K562 (cell line): Measurements from ENCODE around the gene ZNF613. TPM values are rescaled to one million over a fixed set of nuclear protein-coding genes. Genes with fewer than 3 reads are reported as not detected.

ENCODE experiments used
- ATAC-seq: fragments of 200-7000 bp; cut with Tn5 transposase; 3 replicates; pipeline ENCODE4 v1.9.1; 2020; ENCODE audit warnings: moderate library complexity
- BruUV-seq: library from RNA; stranded (reverse); fragments of 400-500 nt; replicated peaks from 2 replicates; lab custom pipeline; 2021; lab: Mats Ljungman, UMichigan
- CTCF ChIA-PET: fragments of 300-600 bp; formaldehyde crosslinking; extraction: SDS; loops from one replicate; lab custom pipeline; 2021; ENCODE audit warnings: low intra/inter-chr PET ratio; lab: Yijun Ruan, JAX
- POLR2A ChIA-PET: fragments of 300-600, 350-650 bp; sonication (Branson Sonifier 250); formaldehyde crosslinking; extraction: SDS; loops from one replicate; lab custom pipeline; 2021; ENCODE audit warnings: antibody characterized with exemption, inconsistent platforms; lab: Yijun Ruan, JAX
- DNase-seq, 4 experiments: peaks; one replicate each; pipeline versions ENCODE4 v3.0.0 to v3.0.0-alpha.2; 2011 to 2018; ENCODE audit warnings: low spot score in 3 of 4, mixed read lengths in 3 of 4; ENCODE audit errors: extremely low read depth in 1 of 4
- FAIRE-seq: peaks from 2 replicates; lab custom pipeline; 2011; peaks lifted over from hg19 to GRCh38; lab: Jason Lieb, UNC
- H2AFZ ChIP-seq: 2 replicates; pipeline ENCODE4 v1.6.0; 2011; ENCODE audit warnings: low read depth, low read length, control low read depth, inconsistent platforms
- H3K27ac ChIP-seq: fragments of 200-600 bp; 3 replicates; pipeline ENCODE4 v1.8.0; 2011; ENCODE audit warnings: low read depth, mild to moderate bottlenecking, control low read depth, inconsistent platforms, low read length, moderate library complexity, mixed read lengths; ENCODE audit errors: extremely low read depth
- H3K27me3 ChIP-seq, 2 experiments: fragments of 300-600 bp in 1 of 2; 2 replicates in 1 of 2; 3 replicates in 1 of 2; pipeline versions ENCODE4 v1.6.0 to v1.8.0; 2011; ENCODE audit warnings: inconsistent platforms in 2 of 2, low read length in 2 of 2, mild to moderate bottlenecking in 1 of 2, mixed read lengths in 1 of 2, moderate library complexity in 1 of 2; ENCODE audit not compliant: control insufficient read depth in 2 of 2, insufficient read depth in 2 of 2
- H3K36me3 ChIP-seq: fragments of 300-600 bp; 3 replicates; pipeline ENCODE4 v1.8.0; 2011; ENCODE audit warnings: mild to moderate bottlenecking, low read length, inconsistent platforms; ENCODE audit not compliant: control insufficient read depth, insufficient read depth
- H3K4me1 ChIP-seq, 2 experiments: fragments of 200-600 bp in 1 of 2; replicated peaks in 1 of 2; 2 replicates in 1 of 2; 3 replicates in 1 of 2; pipeline versions ENCODE4 v1.5.1 to v1.8.0; 2011; ENCODE audit warnings: inconsistent platforms in 2 of 2, low read length in 2 of 2, mild to moderate bottlenecking in 1 of 2, mixed read lengths in 1 of 2, moderate library complexity in 1 of 2; ENCODE audit not compliant: control insufficient read depth in 2 of 2, insufficient read depth in 2 of 2
- H3K4me2 ChIP-seq: 2 replicates; pipeline ENCODE4 v1.6.1; 2011; ENCODE audit warnings: low read length, control low read depth, inconsistent platforms, mixed read lengths; ENCODE audit not compliant: insufficient read depth
- H3K4me3 ChIP-seq: fragments of 200-600 bp; sonication (generic), shearing (Covaris generic); 2 replicates; pipeline ENCODE4 v1.5.1; 2016; ENCODE audit warnings: control low read depth, inconsistent platforms
- H3K79me2 ChIP-seq: fragments of 200-600 bp; 3 replicates; pipeline ENCODE4 v1.8.0; 2011; ENCODE audit warnings: low read length, inconsistent platforms; ENCODE audit not compliant: control insufficient read depth, insufficient read depth
- H3K9ac ChIP-seq, 2 experiments: 2 replicates each; pipeline versions ENCODE4 v1.6.0 to v1.6.1; 2011; ENCODE audit warnings: low read depth in 2 of 2, low read length in 2 of 2, control low read depth in 1 of 2, inconsistent platforms in 1 of 2, mild to moderate bottlenecking in 1 of 2, mixed read lengths in 1 of 2; ENCODE audit not compliant: insufficient read depth in 1 of 2
- H3K9me1 ChIP-seq: one replicate; pipeline ENCODE4 v1.6.0; 2011; ENCODE audit warnings: inconsistent platforms, mild to moderate bottlenecking, low read length, moderate library complexity; ENCODE audit not compliant: control insufficient read depth, insufficient read depth
- H3K9me3 ChIP-seq: replicated peaks from 2 replicates; pipeline ENCODE4 v1.5.1; 2011; ENCODE audit warnings: low read depth, low read length, inconsistent platforms; ENCODE audit not compliant: control insufficient read depth, insufficient read depth
- H4K20me1 ChIP-seq: replicated peaks from 2 replicates; pipeline ENCODE4 v1.6.1; 2011; ENCODE audit warnings: low read length, inconsistent platforms, mixed read lengths; ENCODE audit not compliant: control insufficient read depth, insufficient read depth
- BHLHE40 ChIP-seq: IDR thresholded peaks from 2 replicates; pipeline ENCODE4 v1.6.1; 2011; ENCODE audit warnings: low read length, improper control_type of control experiment
- CC2D1A ChIP-seq: fragments of 450-650 bp; IDR thresholded peaks from 2 replicates; pipeline ENCODE4 v1.6.1; 2017; ENCODE audit warnings: mild to moderate bottlenecking
- EGR1 ChIP-seq: fragments of 450-650 bp; conservative IDR thresholded peaks from 2 replicates; pipeline ENCODE4 v1.6.1; 2017; ENCODE audit warnings: mild to moderate bottlenecking
- KAT7 ChIP-seq: sonication (generic); formaldehyde crosslinking; IDR thresholded peaks from 2 replicates; pipeline ENCODE4 v1.8.0; 2022; ENCODE audit warnings: missing genetic modification reagents, mild to moderate bottlenecking, borderline replicate concordance
- NFRKB ChIP-seq: fragments of 450-650 bp; IDR thresholded peaks from 2 replicates; pipeline ENCODE4 v1.6.1; 2016; ENCODE audit warnings: low read depth
- ZNF311 ChIP-seq: fragments of 250-450 bp; sonication (Bioruptor Pico); IDR thresholded peaks from 2 replicates; pipeline ENCODE4 v1.4.0; 2020; ENCODE audit warnings: mild to moderate bottlenecking, moderate library complexity
- ZNF384 ChIP-seq: IDR thresholded peaks from 2 replicates; pipeline ENCODE4 v1.6.1; 2012; ENCODE audit warnings: low read depth, low read length, improper control_type of control experiment
- WGBS: fragments of 100-300 bp; shearing (Covaris generic); methylation state at CpG from one replicate; pipeline ENCODE4 v1.1.6; 2016; ENCODE audit warnings: low coverage, mixed read lengths; ENCODE audit not compliant: insufficient coverage; ENCODE audit errors: missing lambda C conversion rate; 5-methylcytosine and 5-hydroxymethylcytosine counted together
- in situ Hi-C: fragments of 300-500 bp; cut with MboI; formaldehyde crosslinking; loops from 4 replicates; pipeline ENCODE4 v1.15.0; 2018; ENCODE audit warnings: inconsistent platforms, mixed read lengths
- intact Hi-C: fragments of 100-400 bp; cut with micrococcal nuclease; formaldehyde crosslinking; loops from 2 replicates; pipeline ENCODE4 v1.14.2; 2022
- polyA plus RNA-seq, 8 experiments: library from polyadenylated mRNA; depleted of rRNA in 4 of 8; stranded (reverse) in 5 of 8; unstranded in 3 of 8; fragments of >200 nt; fragmentation: Nextera tagmentation in 2 of 8; fragmentation: Illumina TruSeq in 1 of 8; extraction: Ambion mirVana in 2 of 8; extraction: Trizol in 1 of 8; gene quantifications; 2 replicates each; pipeline versions ENCODE4 v1.2.1 to v1.2.3, GENCODE V29; 2011 to 2014; ENCODE audit warnings: inconsistent platforms in 1 of 8, missing spikeins in 1 of 8
- total RNA-seq, 7 experiments: library from RNA; depleted of rRNA in 6 of 7; stranded (reverse); fragments of >200 nt in 6 of 7; fragmentation: Illumina TruSeq in 2 of 7; extraction: Trizol in 2 of 7; gene quantifications; 2 replicates each; pipeline versions ENCODE4 v1.2.1 to v1.2.3, GENCODE V29; 2011 to 2021; ENCODE audit warnings: low replicate concordance in 1 of 7
- TF ChIP-seq, protein P1 (sequence below), 2 experiments: fragments of 450-650 bp; formaldehyde crosslinking in 1 of 2; IDR thresholded peaks; 2 replicates each; pipeline versions ENCODE4 v1.4.0 to v1.6.1; 2014 to 2020; ENCODE audit warnings: mild to moderate bottlenecking in 2 of 2, borderline replicate concordance in 1 of 2, low read depth in 1 of 2
- TF ChIP-seq, protein P2 (sequence below): sonication (generic); formaldehyde crosslinking; IDR thresholded peaks from 2 replicates; pipeline ENCODE4 v1.8.0; 2022; ENCODE audit warnings: mild to moderate bottlenecking, low read depth, missing genetic modification reagents
- TF ChIP-seq, protein P3 (sequence below): sonication (generic); formaldehyde crosslinking; IDR thresholded peaks from 2 replicates; pipeline ENCODE4 v1.8.0; 2022; ENCODE audit warnings: mild to moderate bottlenecking, missing genetic modification reagents

Gene ZNF613
- total and polyA plus RNA-seq, 9 of the 15 experiments (the other 6 are each of a cell fraction or from before 2014, with no cell fraction given): 2.1 to 4.5 (median 2.7) TPM

DNA sequence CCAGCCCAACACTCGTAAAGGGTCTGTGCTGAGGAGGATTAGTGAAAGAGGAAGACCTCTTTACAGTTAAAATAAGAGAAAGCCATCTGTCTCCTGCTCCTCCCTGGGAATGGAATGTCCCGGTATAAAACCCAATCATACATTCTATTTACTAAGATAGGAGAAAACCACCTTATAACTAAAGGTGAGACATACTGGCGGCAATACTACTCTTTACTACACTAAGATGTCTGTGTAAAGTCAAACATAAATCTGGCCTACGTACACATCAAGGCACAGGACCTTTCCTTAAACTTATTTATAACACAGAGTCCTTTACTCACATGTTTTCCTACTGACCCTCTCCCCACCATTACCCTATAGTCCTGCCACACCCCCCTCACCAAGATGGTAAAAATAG, 56.1 kb downstream of the ZNF613 start:
- Histone ChIP-seq H3K4me2 (no peak overlapping the region), H2AFZ (no peak overlapping the region), H3K9ac (no peak overlapping the region), H3K27me3 (no peaks in the 10 kb centered on the region), H3K79me2 (peaks cover 7% of the 10 kb centered on the region; the same call in 1 of the 3 replicates), H3K9me1 (no peaks in the 10 kb centered on the region), H3K4me1 (no peaks in the 10 kb centered on the region), H3K4me3 (no peak overlapping the region), H3K36me3 (no peaks in the 10 kb centered on the region), H4K20me1 (no peaks in the 10 kb centered on the region), H3K9me3 (peaks cover 9% of the 10 kb centered on the region), H3K27ac (no peak overlapping the region)
- no peak for TF ChIP-seq KAT7 (CRISPR knock-in tag)
- no peak for TF ChIP-seq CC2D1A
- TF ChIP-seq, protein P1, sequence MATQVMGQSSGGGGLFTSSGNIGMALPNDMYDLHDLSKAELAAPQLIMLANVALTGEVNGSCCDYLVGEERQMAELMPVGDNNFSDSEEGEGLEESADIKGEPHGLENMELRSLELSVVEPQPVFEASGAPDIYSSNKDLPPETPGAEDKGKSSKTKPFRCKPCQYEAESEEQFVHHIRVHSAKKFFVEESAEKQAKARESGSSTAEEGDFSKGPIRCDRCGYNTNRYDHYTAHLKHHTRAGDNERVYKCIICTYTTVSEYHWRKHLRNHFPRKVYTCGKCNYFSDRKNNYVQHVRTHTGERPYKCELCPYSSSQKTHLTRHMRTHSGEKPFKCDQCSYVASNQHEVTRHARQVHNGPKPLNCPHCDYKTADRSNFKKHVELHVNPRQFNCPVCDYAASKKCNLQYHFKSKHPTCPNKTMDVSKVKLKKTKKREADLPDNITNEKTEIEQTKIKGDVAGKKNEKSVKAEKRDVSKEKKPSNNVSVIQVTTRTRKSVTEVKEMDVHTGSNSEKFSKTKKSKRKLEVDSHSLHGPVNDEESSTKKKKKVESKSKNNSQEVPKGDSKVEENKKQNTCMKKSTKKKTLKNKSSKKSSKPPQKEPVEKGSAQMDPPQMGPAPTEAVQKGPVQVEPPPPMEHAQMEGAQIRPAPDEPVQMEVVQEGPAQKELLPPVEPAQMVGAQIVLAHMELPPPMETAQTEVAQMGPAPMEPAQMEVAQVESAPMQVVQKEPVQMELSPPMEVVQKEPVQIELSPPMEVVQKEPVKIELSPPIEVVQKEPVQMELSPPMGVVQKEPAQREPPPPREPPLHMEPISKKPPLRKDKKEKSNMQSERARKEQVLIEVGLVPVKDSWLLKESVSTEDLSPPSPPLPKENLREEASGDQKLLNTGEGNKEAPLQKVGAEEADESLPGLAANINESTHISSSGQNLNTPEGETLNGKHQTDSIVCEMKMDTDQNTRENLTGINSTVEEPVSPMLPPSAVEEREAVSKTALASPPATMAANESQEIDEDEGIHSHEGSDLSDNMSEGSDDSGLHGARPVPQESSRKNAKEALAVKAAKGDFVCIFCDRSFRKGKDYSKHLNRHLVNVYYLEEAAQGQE (IDR thresholded peaks at IDR 0.05; ENCODE audit: borderline replicate concordance): no peak
- TF ChIP-seq, protein P1 (CRISPR knock-in tag; IDR thresholded peaks at IDR 0.05; ENCODE audit: low read depth): no peak
- no peak for TF ChIP-seq BHLHE40
- TF ChIP-seq, protein P2, sequence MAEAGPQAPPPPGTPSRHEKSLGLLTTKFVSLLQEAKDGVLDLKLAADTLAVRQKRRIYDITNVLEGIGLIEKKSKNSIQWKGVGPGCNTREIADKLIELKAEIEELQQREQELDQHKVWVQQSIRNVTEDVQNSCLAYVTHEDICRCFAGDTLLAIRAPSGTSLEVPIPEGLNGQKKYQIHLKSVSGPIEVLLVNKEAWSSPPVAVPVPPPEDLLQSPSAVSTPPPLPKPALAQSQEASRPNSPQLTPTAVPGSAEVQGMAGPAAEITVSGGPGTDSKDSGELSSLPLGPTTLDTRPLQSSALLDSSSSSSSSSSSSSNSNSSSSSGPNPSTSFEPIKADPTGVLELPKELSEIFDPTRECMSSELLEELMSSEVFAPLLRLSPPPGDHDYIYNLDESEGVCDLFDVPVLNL (CRISPR knock-in tag): no peak
- no peak for TF ChIP-seq NFRKB
- TF ChIP-seq, protein P3, sequence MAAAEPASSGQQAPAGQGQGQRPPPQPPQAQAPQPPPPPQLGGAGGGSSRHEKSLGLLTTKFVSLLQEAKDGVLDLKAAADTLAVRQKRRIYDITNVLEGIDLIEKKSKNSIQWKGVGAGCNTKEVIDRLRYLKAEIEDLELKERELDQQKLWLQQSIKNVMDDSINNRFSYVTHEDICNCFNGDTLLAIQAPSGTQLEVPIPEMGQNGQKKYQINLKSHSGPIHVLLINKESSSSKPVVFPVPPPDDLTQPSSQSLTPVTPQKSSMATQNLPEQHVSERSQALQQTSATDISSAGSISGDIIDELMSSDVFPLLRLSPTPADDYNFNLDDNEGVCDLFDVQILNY (CRISPR knock-in tag): no peak
- TF ChIP-seq ZNF384: no peak
- no peak for TF ChIP-seq EGR1
- no peak for TF ChIP-seq ZNF311 (CRISPR knock-in tag)
- intact Hi-C loops: no loop called here
- no peak for DNase-seq
- 12% methylated on average over 4 of the region's 4 CpGs for WGBS
- ATAC-seq: no peak
- in situ Hi-C loops: no loop called here
- BruUV-seq: no TSS peak
- ChIA-PET CTCF (no interaction called here), POLR2A (no interaction called here)
- no peak for FAIRE-seq
